Stromal cell of bone marrow (primary cell): ENCODE measurements around the gene SEC63.
"Not testable (repeated sequence)": the region's sequence is repeated elsewhere in the genome, so short reads cannot be mapped to it uniquely, and the experiment has no call there.

Source experiments
- DNase-seq: peaks from one replicate; pipeline ENCODE4 v3.0.0-alpha.2; 2012; ENCODE audit warnings: low read depth

SEC63 gene

GRCh38 chr6:107973594-107973993 is 15.6 kb upstream of the SEC63 start:
- no peak for DNase-seq

DNA sequence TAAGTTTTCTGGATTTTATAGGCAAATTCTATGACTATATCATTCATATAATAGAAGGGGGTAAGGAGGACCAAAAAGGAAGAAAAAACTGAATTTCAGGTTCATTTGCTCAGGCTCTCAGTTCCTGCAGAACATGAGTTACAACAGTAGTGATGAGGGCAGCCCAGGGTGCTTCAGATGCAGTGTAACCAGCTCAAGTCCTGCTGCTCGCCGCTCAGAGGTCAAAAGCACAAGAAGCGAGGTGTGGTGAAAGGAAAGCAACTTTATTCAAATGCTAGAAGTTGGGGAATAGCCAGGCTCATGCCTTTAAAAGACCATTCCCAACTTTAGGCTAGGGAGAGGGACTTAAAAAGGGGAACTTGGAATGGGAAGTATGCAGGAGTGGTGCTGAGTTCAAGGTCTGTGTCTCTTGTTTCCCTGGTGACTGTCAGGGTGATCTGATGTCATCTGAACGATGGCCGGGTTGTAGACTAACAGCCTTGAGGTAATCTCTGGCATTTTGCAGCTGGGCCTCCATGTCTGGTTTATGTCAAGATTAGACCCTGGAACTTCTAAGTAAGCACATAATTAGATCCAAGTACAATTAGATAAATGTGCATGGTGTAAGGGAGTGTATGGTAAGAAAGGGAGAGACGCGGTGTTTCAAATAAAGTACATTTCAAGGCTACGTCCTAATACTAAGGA is 14.5 kb upstream of the SEC63 start:
- no peak for DNase-seq

- no peak for DNase-seq
Measured at GRCh38 chr6:107971181-107971580, 13.2 kb upstream of the SEC63 start.

DNA sequence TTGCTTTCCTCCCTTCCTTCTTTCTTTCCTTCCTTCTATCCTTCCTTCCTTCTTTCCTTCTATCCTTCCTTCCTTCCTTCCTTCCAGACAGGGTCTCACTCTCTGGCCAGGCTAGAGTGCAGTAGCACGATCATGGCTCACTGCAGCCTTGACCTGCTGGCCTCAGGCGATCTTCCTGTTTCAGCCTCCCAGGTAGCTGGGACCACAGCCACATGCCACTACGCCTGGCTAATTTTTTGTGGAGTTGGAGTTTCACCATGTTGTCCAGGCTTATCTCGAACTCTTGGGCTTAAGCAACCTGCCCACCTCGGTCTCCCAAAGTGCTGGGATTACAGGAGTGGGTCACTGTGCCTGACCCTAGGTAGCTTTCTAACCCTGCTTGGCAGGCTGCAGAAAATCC is 12.2 kb upstream of the SEC63 start:
- DNase-seq = no peak

- no peak for DNase-seq
Measured at GRCh38 chr6:107968081-107968480, 10.1 kb upstream of the SEC63 start.

GRCh38 chr6:107965746-107966145 is 7.7 kb upstream of the SEC63 start:
- DNase-seq = no peak

GRCh38 chr6:107962723-107963122 is 4.7 kb upstream of the SEC63 start:
- DNase-seq = no peak

- no peak for DNase-seq
Measured at GRCh38 chr6:107959392-107959791, 1.4 kb upstream of the SEC63 start.

DNA sequence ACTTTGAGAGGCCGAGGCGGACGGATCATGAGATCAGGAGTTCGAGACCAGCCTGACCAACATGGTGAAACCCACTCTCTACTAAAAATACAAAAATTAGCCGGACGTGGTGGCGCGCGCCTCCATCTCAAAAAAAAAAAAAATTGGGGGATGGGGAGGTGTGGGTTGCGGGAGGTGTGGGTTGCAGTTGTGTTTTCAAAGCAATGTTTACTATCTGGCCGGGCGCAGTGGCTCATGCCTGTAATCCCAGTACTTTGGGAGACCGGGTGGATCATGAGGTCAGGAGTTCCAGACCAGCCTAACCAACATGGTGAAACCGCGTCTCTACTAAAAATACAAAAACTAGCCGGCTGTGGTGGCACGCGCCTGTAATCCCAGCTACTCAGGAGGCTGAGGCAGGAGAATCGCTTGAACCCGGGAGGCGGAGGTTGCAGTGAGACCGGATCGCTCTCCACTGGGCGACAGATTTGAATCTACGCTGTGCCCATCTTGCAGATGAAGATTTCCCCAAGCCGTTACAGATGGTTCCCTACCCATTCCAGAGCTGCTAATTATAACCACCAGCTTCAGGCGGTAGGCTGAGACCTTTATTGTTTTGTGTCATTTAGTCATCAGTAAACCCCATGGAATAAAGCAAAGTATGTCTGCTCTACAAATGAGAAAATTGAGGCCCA is 818 bp upstream of the SEC63 start:
- DNase-seq = not testable (repeated sequence)

- DNase-seq = peak; percentile 66
Measured at GRCh38 chr6:107957308-107957908, 600 bp downstream of the SEC63 start.

GRCh38 chr6:107956586-107957307 is 1.3 kb downstream of the SEC63 start:
- DNase-seq = no peak

- no peak for DNase-seq
Measured at GRCh38 chr6:107956181-107956580, 1.8 kb downstream of the SEC63 start.

GRCh38 chr6:107953858-107954414 is 4.1 kb downstream of the SEC63 start:
- not testable (repeated sequence) for DNase-seq

GRCh38 chr6:107943626-107944439 is 14.2 kb downstream of the SEC63 start:
- no peak for DNase-seq

- no peak for DNase-seq
Measured at GRCh38 chr6:107942142-107942541, 15.9 kb downstream of the SEC63 start.

DNA sequence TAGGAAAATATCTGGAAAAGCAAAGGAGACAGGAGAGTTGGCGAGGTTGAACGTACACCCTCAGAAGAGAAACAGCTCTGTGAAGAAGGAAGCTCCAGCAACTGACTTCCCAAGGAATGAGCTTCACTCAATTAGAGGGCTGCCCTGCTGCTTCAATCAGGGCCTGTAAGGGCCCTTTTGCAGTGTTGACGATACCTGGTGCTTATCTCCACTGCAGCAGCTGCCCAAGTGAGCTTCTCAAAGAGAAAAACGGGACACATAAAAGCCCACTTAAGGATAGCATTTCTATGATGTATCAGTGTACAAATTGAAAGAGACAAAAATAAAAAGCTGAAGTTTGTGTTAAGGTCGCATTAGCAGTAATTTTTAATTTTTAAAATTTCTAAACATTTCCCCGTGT is 16.4 kb downstream of the SEC63 start:
- no peak for DNase-seq

GRCh38 chr6:107941199-107941598 is 16.8 kb downstream of the SEC63 start:
- DNase-seq = no peak

GRCh38 chr6:107936910-107937292 is 21.1 kb downstream of the SEC63 start:
- DNase-seq = not testable (repeated sequence)

GRCh38 chr6:107936162-107936909 is 21.7 kb downstream of the SEC63 start:
- peak; percentile 8 for DNase-seq

DNA sequence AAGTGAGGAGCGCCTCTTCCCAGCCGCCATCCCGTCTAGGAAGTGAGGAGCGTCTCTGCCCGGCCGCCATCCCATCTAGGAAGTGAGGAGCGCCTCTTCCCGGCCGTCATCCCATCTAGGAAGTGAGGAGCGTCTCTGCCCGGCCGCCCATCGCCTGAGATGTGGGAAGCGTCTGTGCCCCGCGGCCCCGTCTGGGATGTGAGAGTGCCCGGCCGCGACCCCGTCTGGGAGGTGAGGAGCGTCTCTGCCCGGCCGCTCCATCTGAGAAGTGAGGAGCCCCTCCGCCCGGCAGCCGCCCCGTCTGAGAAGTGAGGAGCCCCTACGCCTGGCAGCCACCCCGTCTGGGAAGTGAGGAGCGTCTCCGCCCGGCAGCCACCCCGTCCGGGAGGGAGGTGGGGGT is 23.8 kb downstream of the SEC63 start:
- DNase-seq = not testable (repeated sequence)

DNA sequence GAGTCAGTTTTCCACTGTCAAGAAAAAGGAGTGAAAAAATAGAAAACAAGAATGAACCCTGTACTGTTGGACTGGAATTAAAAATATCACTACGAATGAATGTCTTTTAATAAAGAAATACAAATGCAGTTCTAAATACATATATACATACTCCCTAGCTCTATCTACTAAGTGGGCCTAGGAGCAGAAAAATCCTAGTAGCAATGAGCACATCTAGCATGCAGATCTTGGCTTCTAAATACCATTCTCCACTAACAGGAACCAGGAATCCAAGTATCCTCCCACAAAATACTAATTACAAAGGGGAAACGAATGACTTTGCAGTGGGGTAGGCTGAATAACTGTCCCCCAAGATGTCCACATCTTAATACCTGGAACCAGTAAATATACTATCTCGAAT is 25.4 kb downstream of the SEC63 start:
- no peak for DNase-seq
